KG1 (cell line): Measurements from ENCODE around the gene TADA1.
"Not testable (repeated sequence)": the region's sequence is repeated elsewhere in the genome, so short reads cannot be mapped to it uniquely, and the experiment has no call there.

Experiments used
- DNase-seq: peaks from one replicate; lab custom pipeline; 2025; lab: John Stamatoyannopoulos, UW

Gene TADA1

GRCh38 chr1:166889776-166890175 is 13.7 kb upstream of the TADA1 start:
- DNase-seq, result no peak

DNA sequence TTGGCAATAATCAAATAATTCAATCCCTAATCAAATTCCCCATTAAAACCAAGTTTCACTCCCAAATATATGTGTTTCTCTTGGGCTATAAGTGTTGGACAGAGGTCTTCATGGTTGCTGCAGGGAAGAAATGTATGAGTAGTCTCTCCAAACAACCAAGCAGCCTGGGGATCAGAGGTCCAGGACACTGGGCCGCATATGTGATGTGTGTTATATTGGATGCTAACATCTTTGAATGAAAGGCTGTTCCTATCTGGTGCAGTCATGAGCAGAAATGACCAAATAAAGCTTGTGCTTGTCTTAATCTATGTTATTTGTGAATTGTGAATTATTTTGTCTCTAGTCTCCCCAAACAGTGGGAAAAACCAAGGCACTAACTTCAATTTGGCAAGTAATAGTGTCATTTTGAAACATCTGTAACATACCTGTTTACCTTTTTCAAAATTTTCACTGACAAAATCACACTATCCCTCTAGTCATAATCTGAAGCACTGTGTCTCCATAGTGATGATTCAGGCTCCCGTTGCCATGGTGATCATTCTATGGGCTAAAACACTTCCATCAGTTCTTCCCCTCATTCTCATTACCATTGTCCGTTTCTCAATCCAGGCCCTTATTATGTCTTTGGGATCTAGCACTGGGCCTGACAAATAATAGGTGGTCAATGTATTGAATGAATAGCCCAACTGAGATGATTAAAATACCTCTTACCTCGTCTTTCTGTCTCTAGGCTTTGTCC is 12.5 kb upstream of the TADA1 start:
- DNase-seq, result no peak

GRCh38 chr1:166884971-166885370 is 8.9 kb upstream of the TADA1 start:
- no peak for DNase-seq

GRCh38 chr1:166884040-166884642 is 8.1 kb upstream of the TADA1 start:
- DNase-seq, result no peak

GRCh38 chr1:166882893-166883292 is 6.8 kb upstream of the TADA1 start:
- DNase-seq, result no peak

GRCh38 chr1:166878173-166878917 is 2.3 kb upstream of the TADA1 start:
- not testable (repeated sequence) for DNase-seq

GRCh38 chr1:166876540-166876838 is 425 bp upstream of the TADA1 start:
- no peak for DNase-seq

DNA sequence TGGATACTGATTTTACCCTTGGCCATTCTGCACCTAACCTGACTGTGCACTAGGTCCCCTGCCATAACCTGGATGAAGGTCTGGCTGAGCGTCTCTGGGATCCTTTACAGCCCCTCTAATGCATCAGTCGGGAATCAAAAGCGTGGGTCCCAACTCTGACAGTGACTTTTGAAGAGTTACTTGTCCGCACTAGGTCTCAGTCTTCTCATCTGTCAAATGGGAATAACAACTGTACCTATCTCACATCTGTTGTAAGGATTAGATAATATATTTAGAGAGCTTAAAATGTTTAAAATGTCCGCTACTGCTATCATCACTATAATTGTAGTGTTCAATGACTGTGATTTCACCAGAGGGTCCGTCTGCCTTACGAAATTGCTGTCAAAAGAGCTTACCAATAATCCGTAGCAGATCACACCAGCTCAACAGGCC is 746 bp downstream of the TADA1 start:
- no peak for DNase-seq

DNA sequence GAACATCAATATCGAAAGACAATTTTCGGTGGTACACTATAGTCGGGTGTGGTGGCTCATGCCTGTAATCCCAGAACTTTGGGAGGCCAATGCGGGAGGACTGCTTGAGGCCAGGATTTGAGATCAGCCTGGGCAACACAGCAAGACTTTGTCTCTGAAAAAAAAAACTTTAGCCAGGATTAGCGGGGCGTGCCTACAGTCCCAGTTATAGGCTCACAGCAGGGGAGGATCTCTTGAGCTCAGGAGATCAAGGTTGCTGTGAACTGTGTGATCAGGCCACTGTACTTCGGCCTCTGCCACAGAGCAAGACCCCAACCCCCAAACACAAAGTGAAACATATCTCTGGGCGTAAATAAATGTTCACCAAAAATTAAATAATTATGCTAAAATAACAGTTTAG is 1.6 kb downstream of the TADA1 start:
- no peak for DNase-seq

DNA sequence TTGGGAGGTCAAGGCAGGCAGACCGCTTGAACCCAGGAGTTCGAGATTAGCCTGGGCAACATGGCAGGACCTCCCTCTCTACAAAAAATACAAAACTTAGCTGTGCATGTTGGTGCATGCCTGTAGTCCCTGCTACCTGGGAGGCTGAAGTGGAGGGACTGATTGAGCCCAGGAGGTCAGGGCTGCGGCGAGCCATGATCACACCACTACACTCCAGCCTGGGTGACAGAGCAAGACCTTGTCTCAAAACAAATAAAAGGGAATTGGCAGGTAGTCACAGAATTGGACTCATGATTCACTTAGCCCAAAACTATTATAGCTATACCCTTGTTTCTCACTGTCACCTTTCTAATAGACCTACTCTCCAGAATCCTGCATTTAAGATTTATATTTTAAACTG is 5.5 kb downstream of the TADA1 start:
- DNase-seq, result no peak

- no peak for DNase-seq
Observed at GRCh38 chr1:166869318-166870099, 6.6 kb downstream of the TADA1 start.

GRCh38 chr1:166868639-166869038 is 7.4 kb downstream of the TADA1 start:
- DNase-seq, result no peak

- no peak for DNase-seq
Observed at GRCh38 chr1:166865926-166866325, 10.1 kb downstream of the TADA1 start.

DNA sequence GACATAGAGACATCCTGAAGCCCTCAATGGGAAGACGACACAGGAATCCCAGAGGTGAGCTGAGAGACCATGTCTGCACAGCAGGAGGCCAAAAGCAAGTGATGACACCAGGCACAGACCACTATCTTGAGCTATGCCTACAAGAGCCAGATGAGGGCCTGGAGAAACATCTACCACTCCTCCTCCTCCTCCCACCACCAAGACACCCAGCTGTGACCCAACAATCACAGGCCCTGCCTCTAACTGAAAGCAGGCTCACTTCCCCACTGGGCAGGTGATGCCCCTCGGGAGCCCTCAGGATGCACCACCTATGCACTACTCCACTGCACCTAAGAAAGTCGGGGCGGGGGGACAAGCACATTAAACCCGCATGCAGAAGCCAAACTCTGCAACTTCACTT is 16.5 kb downstream of the TADA1 start:
- no peak for DNase-seq

DNA sequence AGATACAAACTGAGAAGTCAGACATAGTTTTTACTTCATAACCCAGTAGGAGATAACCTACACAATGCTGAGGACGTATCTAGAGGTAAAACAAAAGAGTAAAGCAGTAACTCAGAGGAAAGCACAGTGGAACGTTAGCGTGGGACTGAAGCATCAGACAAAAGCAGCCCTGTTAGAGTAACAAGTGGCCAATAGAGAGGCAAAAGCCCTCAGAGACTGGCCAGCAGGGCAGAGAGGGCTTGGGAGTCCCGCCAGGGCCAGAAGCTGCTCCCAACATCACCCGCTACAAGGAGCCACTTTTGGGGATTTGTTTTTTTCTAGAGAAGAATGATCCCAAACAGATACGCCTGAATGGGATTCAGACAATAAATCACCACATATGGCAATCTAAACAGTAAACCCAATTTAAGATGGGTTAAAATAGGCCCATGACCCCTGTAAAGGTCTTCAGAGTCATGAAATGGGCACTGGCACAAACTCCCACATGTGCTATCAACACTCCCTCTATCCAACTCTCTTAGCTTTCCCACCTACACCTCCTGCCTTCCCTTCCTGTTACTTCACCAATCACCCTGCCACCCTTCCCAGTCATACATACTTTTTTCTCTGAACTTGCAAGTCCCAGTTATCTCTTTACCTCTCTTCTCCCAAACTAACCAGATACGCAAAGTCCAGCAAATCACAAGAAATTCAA is 17.2 kb downstream of the TADA1 start:
- DNase-seq, result no peak

- DNase-seq, result no peak
Observed at GRCh38 chr1:166857995-166858394, 18.1 kb downstream of the TADA1 start.

GRCh38 chr1:166855558-166855957 is 20.5 kb downstream of the TADA1 start:
- no peak for DNase-seq

GRCh38 chr1:166852918-166853317 is 23.1 kb downstream of the TADA1 start:
- DNase-seq, result no peak

DNA sequence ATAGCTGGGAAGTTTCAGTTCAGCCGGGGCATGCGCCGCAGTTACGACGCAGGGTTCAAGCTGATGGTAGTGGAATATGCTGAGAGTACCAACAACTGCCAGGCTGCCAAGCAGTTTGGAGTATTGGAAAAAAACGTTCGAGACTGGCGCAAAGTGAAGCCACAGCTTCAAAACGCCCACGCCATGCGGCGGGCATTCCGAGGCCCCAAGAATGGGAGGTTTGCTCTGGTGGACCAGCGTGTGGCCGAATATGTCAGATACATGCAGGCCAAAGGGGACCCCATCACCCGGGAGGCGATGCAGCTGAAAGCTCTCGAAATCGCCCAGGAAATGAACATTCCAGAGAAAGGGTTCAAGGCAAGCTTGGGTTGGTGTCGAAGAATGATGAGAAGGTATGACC is 26.9 kb downstream of the TADA1 start:
- DNase-seq, result no peak

DNA sequence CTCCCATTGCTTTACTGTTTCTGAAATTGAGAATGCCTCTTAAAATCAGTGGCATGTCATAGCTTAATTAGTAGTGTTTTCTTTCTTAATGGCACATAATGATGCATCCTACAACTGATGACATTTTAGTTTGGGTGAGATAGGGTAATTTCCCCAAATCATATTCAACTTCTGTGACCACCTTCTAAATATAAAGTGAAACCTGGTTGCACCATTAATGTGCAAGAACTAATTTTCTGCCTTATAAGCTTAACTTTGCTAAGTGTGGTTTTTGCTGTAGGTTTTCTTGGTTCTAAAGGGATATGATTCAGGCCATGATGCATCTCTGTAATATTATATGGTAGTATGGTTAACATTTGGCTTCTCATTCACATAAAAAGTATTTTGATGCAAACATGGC is 27.9 kb downstream of the TADA1 start:
- no peak for DNase-seq

- DNase-seq, result no peak
Observed at GRCh38 chr1:166844791-166845190, 31.3 kb downstream of the TADA1 start.
